LNCAP (cell line): ENCODE measurements around the gene PSENEN.

Experiments used
- CTCF ChIP-seq: fragments of 450-650 bp; IDR thresholded peaks from 2 replicates; pipeline ENCODE4 v1.5.1; 2017; ENCODE audit warnings: mild to moderate bottlenecking

Gene PSENEN

DNA sequence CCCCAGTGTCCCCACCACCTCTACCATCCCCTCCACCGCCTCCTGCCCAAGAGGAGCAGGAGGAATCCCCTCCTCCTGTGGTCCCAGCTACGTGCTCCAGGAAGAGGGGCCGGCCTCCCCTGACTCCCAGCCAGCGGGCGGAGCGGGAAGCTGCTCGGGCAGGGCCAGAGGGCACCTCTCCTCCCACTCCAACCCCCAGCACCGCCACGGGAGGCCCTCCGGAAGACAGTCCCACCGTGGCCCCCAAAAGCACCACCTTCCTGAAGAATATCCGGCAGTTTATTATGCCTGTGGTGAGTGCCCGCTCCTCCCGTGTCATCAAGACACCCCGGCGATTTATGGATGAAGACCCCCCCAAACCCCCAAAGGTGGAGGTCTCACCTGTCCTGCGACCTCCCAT lies 24.8 kb upstream of the PSENEN start:
- no peak for TF ChIP-seq CTCF

- TF ChIP-seq CTCF: no peak
Measured at GRCh38 chr19:35721374-35721773, 24.1 kb upstream of the PSENEN start.

DNA sequence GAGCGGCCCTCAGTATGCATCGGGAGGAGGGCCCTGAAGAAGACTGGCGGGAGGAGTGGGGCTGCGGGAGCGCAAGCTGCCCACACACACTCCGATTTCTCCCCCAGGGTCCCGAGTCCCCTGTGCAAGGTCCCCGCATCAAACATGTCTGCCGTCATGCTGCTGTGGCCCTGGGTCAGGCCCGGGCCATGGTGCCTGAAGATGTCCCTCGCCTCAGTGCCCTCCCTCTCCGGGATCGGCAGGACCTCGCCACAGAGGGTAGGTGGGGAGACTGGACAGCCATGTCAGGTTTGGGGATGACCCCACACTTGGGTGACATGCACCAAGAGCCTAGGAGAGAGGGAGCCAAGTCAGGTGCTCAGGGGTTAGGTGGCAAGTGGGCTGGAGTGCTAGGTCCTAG lies 23.0 kb upstream of the PSENEN start:
- TF ChIP-seq CTCF: no peak

GRCh38 chr19:35722897-35723296 lies 22.6 kb upstream of the PSENEN start:
- TF ChIP-seq CTCF: no peak

DNA sequence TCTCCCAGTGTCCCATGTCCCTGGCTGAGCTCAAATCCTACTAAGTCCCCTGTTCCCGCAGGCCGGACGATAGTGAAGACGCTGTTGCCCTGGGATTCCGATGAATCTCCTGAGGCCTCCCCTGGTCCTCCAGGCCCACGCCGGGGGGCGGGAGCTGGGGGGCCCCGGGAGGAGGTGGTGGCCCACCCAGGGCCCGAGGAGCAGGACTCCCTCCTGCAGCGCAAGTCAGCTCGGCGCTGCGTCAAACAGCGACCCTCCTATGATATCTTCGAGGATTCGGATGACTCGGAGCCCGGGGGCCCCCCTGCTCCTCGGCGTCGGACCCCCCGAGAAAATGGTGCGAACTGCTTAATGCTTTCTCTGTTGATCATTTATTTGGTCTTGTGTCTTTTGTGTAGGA lies 21.8 kb upstream of the PSENEN start:
- TF ChIP-seq CTCF: no peak

DNA sequence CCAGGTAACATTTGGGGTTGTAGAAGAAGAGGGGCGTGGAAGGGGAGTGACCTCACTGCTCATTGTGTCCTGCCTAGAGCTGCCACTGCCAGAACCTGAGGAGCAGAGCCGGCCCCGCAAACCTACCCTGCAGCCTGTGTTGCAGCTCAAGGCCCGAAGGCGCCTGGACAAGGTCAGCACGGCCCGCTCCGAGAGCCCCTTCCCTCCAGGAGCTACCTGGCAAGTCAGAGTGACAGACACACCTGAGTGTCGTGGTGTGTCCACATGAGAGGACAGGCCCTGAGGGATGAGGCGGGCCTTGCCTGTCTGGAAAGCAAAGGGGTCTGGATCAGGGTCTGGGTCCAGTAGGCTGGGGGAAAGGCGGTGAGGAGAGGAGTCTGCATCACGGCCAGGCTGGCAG lies 20.9 kb upstream of the PSENEN start:
- TF ChIP-seq CTCF: no peak

- TF ChIP-seq CTCF: no peak
Measured at GRCh38 chr19:35725216-35725861, 20.1 kb upstream of the PSENEN start.
